Stromal cell of bone marrow (primary cell): ENCODE data around the gene SPRR2A.
"Not testable (repeated sequence)": the region's sequence is repeated elsewhere in the genome, so short reads cannot be mapped to it uniquely, and the experiment has no call there.

Experiments used
- DNase-seq: peaks from one replicate; pipeline ENCODE4 v3.0.0-alpha.2; 2012; ENCODE audit warnings: low read depth

The SPRR2A gene

GRCh38 chr1:153057375-153057774 lies at the start of gene SPRR2A:
Gene SPRR2A (minus strand): TSS chr1:153057512. CDS start chr1:153056735, 777 bp downstream.
- DNase-seq, result no peak

DNA sequence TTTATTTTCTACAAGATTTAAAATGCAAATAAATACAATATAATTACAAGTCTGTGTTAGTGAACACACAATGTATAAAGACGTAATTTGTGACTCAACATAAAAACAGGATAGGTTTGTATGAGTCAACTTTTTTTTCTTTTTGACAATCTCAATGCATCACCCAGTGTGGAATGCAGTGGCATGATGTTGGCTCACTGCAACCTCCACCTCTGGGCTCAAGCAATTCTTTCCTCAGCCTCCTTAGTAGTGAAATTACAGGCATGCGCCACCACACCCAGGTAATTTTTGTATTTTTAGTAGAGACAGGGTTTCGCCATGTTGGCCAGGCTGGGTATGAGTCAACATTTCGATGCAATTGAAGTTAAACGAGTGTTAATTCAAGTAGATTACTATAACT lies 42.9 kb upstream of the SPRR2A start:
- no peak for DNase-seq

DNA sequence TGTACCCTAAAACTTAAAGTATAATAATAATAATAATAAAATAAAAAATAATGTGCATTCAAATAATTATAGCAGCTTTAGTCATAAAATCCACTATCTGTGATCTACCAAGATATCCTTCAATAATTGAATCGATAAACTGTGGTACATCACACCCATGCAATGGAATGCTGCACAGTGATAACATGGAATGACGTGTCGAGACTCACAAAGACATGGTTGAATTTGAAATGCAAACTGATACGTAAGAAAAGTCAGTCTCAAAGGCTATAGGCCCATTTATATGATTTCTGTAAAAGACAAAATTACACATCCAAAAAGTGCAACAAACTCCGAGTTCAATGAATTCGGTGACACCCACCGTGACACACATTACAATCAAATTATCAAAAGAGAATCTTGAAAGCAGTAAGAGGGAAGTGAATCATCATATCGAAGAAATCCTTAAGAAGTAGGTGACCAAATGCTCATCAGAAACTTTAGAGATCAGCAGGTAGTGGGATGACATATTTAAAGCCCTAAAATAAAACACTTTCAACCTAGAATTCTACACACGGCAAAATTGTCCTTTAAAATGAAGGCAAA lies 42.2 kb upstream of the SPRR2A start:
- no peak for DNase-seq

DNA sequence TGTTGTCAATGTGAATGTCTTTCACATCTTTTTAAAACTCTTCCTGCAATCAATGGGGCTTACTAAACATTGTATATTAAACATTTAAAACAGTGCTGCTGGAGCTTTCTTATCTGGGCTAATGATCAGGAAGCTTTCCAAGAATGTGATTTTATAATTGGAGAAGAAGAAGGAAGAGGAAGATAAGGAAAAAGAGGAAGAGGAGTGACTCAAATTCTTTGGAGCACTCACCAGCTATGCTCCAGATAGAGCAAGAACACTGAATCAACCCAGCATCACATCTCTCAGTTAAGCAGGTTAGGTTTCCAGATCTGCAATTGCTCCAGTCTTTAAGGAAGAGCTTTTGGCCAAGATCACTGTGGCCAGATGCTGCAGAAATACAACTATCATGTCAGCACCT lies 38.5 kb upstream of the SPRR2A start:
- no peak for DNase-seq

GRCh38 chr1:153094426-153094825 lies 37.1 kb upstream of the SPRR2A start, which contains the start of gene SPRR2E:
Gene SPRR2E (minus strand): TSS chr1:153094526. CDS start chr1:153093751, 775 bp downstream.
- DNase-seq, result no peak

DNA sequence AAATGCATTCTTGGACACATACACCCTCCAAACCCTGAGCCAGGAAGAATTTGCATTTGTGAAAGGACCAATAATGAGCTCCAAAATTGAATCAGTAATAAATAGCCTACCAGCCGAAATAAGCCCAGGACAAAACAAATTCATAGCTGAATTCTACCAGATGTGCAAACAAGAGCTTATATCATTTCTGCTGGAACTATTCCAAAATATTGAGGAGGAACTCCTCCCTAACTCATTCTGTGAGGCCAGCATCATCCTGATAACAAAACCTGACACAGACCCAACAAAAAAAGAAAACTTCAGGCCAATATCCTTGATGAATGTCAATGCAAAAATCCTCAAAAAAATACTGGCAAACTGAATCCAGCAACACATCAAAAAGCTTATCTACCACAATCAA lies 30.3 kb upstream of the SPRR2A start:
- no peak for DNase-seq

- no peak for DNase-seq
Observed at GRCh38 chr1:153081736-153082135, 24.4 kb upstream of the SPRR2A start.

- no peak for DNase-seq
Observed at GRCh38 chr1:153072806-153073726, 15.8 kb upstream of the SPRR2A start.

GRCh38 chr1:153071511-153071910 lies 14.2 kb upstream of the SPRR2A start, which contains the start of gene SPRR2B:
Gene SPRR2B (minus strand): TSS chr1:153071611. CDS start chr1:153070839, 772 bp downstream.
- DNase-seq, result no peak

DNA sequence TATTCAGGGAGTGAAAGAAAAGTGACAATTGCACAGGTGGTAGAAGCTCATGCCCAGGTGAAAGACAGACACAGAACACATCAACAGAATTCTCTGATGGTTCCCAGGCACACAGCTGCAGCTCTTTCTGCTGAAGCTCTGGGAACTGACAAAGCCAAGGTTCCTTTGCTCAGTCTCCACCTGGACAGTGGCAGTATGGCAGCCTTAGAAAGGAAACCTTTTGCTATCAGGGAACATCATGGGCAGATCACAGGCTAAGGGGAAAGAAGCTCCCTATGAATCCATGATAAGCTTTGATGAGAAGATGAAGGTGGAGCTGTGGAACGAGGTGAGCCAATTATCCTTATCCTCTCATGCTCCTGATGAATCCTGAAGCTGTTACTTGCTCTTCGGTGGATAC lies 12.9 kb upstream of the SPRR2A start:
- no peak for DNase-seq

DNA sequence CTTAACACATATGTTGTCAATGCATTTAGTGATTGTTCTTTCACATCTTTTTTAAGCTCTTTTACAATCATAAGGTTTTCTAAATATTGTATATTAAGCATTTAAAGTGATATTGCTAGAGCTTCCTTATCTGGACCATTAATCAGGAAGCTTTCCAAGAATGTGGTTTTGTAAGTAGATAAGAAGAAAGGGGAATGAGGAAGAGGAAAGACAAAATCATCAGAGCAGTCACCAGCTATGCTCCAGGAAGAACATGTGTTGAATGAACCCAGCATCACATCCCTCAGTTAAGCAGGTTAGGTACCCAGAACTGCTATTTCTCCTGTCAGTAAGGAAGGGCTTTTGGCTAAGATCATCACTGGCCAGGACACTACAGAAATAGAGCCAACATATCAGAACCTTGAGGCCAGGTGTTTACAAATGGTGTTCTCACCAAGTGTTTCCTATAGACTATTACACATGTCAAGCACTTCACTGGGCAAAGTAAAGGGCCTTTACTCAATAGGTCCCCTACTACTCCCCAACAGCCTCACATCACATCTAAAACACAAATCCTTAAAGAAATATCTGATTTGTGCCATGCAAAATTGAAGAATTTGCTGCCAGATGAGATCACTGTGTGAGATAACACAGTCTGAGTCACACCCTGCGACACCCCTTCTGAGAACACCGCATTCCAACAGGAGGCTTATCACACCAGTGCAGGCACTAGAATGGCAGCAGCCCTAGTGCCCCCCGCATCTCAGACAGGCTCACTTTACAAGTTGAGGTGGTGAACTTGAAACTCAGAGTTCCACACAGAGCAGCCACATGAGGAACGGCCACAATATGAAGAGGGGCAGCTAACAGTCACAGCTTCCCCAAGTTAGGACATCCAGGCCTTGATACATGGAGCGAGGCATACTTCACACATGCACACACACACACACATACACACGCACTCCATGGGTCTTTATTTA lies 1.8 kb upstream of the SPRR2A start:
- DNase-seq, result no peak

- DNase-seq, result no peak
Observed at GRCh38 chr1:153058154-153058553, 842 bp upstream of the SPRR2A start.

DNA sequence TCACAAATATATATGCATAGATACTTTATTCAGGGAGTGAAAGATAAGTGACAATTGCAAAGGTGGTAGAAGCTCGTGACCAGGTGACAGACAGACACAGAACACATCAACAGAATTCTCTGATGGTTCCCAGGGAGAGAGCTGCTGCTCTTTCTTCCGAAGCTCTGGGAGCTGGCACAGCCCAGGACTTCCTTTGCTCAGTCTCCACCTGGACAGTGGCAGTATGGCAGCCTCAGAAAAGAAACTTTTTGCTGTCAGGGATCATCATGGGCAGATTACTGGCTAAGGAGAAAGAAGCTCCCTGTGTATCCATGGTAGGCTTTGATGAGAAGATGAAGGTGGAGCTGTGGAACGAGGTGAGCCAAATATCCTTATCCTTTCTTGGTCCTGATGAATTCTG lies 1.2 kb downstream of the SPRR2A start:
- not testable (repeated sequence) for DNase-seq

- no peak for DNase-seq
Observed at GRCh38 chr1:153049211-153049610, 8.1 kb downstream of the SPRR2A start.

GRCh38 chr1:153040950-153041631 lies 16.2 kb downstream of the SPRR2A start, which contains the start of gene SPRR2D:
Gene SPRR2D (minus strand): TSS chr1:153041120. CDS start chr1:153040346, 774 bp downstream.
- no peak for DNase-seq

- no peak for DNase-seq
Observed at GRCh38 chr1:153035211-153035610, 22.1 kb downstream of the SPRR2A start.

- peak; percentile 34 for DNase-seq
Observed at GRCh38 chr1:153032677-153033308, 24.5 kb downstream of the SPRR2A start.

DNA sequence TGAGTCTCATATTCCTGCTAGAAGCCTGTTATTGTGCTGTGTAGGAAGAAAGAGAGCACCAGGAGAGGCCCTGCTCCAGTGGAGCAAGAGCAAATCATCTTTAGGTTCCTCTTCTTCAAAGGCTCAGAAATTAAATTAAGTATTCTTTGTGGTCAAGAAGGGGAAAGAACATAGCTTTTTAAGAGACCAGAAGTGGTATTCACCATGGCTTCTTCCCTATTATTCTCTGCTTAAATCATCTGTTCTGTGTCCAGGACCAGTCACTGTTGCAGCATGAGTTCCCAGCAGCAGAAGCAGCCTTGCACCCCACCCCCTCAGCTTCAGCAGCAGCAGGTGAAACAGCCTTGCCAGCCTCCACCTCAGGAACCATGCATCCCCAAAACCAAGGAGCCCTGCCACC lies 25.2 kb downstream of the SPRR2A start:
- no peak for DNase-seq

GRCh38 chr1:153030895-153031294 lies 26.4 kb downstream of the SPRR2A start, which contains the start of gene SPRR1B:
Gene SPRR1B (plus strand): TSS chr1:153031203. CDS start chr1:153032346, 1,143 bp downstream.
- DNase-seq, result no peak

GRCh38 chr1:153028766-153029165 lies 28.5 kb downstream of the SPRR2A start:
- DNase-seq, result no peak

DNA sequence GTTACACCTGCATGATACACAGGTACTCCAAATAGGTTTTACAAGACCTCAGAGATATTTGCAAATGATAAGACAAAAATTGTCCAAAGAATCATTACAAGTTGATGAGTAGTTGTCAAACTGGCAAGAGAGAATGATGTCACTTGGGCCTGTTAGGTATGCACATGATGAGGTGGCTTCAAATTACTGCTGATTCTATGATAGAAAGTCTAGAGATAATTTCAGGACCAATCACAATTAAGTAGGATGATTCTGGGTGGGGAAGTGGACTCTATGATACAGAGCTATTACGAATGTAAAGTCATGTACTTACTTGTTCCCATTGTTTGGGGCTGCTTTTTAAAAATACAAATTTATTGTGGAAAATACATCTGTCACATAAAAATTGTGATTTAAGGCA lies 31.5 kb downstream of the SPRR2A start:
- no peak for DNase-seq
